Measurements from ENCODE around the gene B4GALNT4. TPM values are rescaled to one million over a fixed set of nuclear protein-coding genes. Genes with fewer than 3 reads are reported as not detected.

The B4GALNT4 gene
- total and polyA plus RNA-seq, 2 of the 13 experiments (the other 11 are each of a cell fraction or from before 2014, with no cell fraction given) = 30.5 to 50.1 TPM

DNA sequence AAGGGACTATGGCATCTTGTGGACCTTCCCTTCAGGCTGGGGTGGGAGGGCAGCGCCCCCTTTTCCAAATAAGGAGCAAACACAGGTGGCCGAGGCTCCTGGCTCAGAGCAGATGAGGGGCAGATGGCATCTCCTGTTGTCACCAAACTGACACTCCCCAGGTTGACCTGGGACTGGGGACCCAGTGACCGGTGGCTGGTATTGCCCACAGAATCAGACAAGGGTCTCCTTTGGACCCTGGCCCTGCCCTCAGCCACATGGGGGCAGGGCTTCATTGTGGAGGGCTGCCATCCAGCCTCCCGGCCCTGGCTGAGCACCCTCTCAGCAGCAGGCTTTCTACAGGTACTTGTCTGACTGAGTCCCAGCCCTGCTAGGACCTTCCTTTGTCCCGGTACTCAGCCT lies 46.3 kb downstream of the B4GALNT4 start:
- in situ Hi-C loops (cut with HindIII; ENCODE audit: extremely low pct_ligation_motif_present, low pct_unique_long_range_greater_than_20kb) (no loop called here), intact Hi-C loops (cut with micrococcal nuclease; ENCODE audit: unreplicated experiment) (no loop called here)
- H3K9ac ChIP-seq (ENCODE audit: insufficient read depth, low read depth, low read length) = no peak overlapping the region
- peak overlapping the region; percentile 67 for H3K4me2 ChIP-seq (ENCODE audit: low read depth, low read length)
- H3K27ac ChIP-seq (ENCODE audit: extremely low read length, insufficient read depth, low read length) = no peak overlapping the region
- H3K27me3 ChIP-seq (ENCODE audit: control insufficient read depth in 1 of 2, insufficient read depth in 2 of 2, low read length in 2 of 2) = peaks cover 2 to 10% of the 10 kb centered on the region in 2 experiments; a peak in 1 of 5 replicates
- no peaks in the 10 kb centered on the region for H3K9me3 ChIP-seq (ENCODE audit: low read length)
- H3K4me1 ChIP-seq (ENCODE audit: insufficient read depth, low read length) = peaks cover 39% of the 10 kb centered on the region
- no peaks in the 10 kb centered on the region for H3K79me2 ChIP-seq (ENCODE audit: insufficient read depth, low read length)
- H3K4me3 ChIP-seq (replicated peaks in 1 of 3; ENCODE audit: insufficient read depth in 1 of 3, low read depth in 2 of 3, low read length in 3 of 3) = peak overlapping the region; percentile 36 to 67 (median 42)
- CTCF ChIA-PET (ENCODE audit: low intra/inter-chr PET ratio, low total read pairs) = no interaction called here
- no peaks in the 10 kb centered on the region for H3K36me3 ChIP-seq (replicated peaks in 1 of 2; ENCODE audit: control insufficient read depth in 1 of 2, insufficient read depth in 2 of 2, low read length in 2 of 2)
- H2AFZ ChIP-seq (ENCODE audit: low read length) = no peak overlapping the region
- ATAC-seq = peak; percentile 38
- FAIRE-seq = no peak
- DNase-seq (ENCODE audit: low spot score) = no peak
- POLR2A ChIA-PET = interaction anchor here (1.5 to 2.8 kb wide), 5 partner anchors 26 to 90 kb away, joined by 6 to 14 read pairs (median 7); partner anchors contain the start of genes ANO9 and RNH1
- BruUV-seq (replicated peaks) = no TSS peak
- WGBS (ENCODE audit: low lambda C conversion rate) = 0% methylated on average over 1 of the region's 5 CpGs
- no peaks in the 10 kb centered on the region for H4K20me1 ChIP-seq (ENCODE audit: insufficient read depth, low read length)
- no peak for TF ChIP-seq GATA4 (IDR thresholded peaks at IDR 0.05; ENCODE audit: borderline replicate concordance, low read depth)
- TF ChIP-seq SRSF4 (IDR thresholded peaks at IDR 0.05; ENCODE audit: low read depth, low read length, poor library complexity, severe bottlenecking) = no peak
- no peak for TF ChIP-seq RORA (CRISPR knock-in tag; IDR thresholded peaks at IDR 0.05)
- TF ChIP-seq ZNF775 (CRISPR knock-in tag; IDR thresholded peaks at IDR 0.05; ENCODE audit: borderline replicate concordance) = no peak
- TF ChIP-seq ZNF33B (CRISPR knock-in tag; IDR thresholded peaks at IDR 0.05) = no peak
- TF ChIP-seq ZNF335 (CRISPR knock-in tag; IDR thresholded peaks at IDR 0.05) = no peak
- TF ChIP-seq, protein P1, sequence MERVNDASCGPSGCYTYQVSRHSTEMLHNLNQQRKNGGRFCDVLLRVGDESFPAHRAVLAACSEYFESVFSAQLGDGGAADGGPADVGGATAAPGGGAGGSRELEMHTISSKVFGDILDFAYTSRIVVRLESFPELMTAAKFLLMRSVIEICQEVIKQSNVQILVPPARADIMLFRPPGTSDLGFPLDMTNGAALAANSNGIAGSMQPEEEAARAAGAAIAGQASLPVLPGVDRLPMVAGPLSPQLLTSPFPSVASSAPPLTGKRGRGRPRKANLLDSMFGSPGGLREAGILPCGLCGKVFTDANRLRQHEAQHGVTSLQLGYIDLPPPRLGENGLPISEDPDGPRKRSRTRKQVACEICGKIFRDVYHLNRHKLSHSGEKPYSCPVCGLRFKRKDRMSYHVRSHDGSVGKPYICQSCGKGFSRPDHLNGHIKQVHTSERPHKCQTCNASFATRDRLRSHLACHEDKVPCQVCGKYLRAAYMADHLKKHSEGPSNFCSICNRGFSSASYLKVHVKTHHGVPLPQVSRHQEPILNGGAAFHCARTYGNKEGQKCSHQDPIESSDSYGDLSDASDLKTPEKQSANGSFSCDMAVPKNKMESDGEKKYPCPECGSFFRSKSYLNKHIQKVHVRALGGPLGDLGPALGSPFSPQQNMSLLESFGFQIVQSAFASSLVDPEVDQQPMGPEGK (CRISPR knock-in tag; IDR thresholded peaks at IDR 0.05) = peak; percentile 9; the same call in 1 of the 2 replicates
- TF ChIP-seq PTBP1 (IDR thresholded peaks at IDR 0.05; ENCODE audit: low read depth, low read length, poor library complexity, severe bottlenecking) = no peak
- no peak for TF ChIP-seq HMGA1 (CRISPR knock-in tag; conservative IDR thresholded peaks at IDR 0.05)
- no peak for TF ChIP-seq ZNF562 (CRISPR knock-in tag; IDR thresholded peaks at IDR 0.05; ENCODE audit: borderline replicate concordance)
- TF ChIP-seq HNF4A (CRISPR knock-in tag; IDR thresholded peaks at IDR 0.05) = peak; percentile 25; the same call in 1 of the 2 replicates
- no peak for TF ChIP-seq ZBTB42 (CRISPR knock-in tag; IDR thresholded peaks at IDR 0.05)
- peak; percentile 22; the same call in 1 of the 2 replicates for TF ChIP-seq HIC2 (CRISPR knock-in tag; IDR thresholded peaks at IDR 0.05; ENCODE audit: low read depth)
- TF ChIP-seq NFKB2 (CRISPR knock-in tag; IDR thresholded peaks at IDR 0.05; ENCODE audit: borderline replicate concordance) = 0 out of 2 replicates have a peak, but pooled peaks have one; percentile 2
- 0 out of 2 replicates have a peak, but pooled peaks have one; percentile 4 for TF ChIP-seq ZNF777 (CRISPR knock-in tag; IDR thresholded peaks at IDR 0.05)
- TF ChIP-seq LCORL (IDR thresholded peaks at IDR 0.05) = no peak
- no peak for TF ChIP-seq LCORL (CRISPR knock-in tag; IDR thresholded peaks at IDR 0.05)
- no peak for TF ChIP-seq NCOA2 (CRISPR knock-in tag; IDR thresholded peaks at IDR 0.05)
- no peak for TF ChIP-seq NFE2 (CRISPR knock-in tag; IDR thresholded peaks at IDR 0.05)
- no peak for TF ChIP-seq SRF (IDR thresholded peaks at IDR 0.05; ENCODE audit: low read depth, low read length)
- no peak for TF ChIP-seq ZNF556 (CRISPR knock-in tag; IDR thresholded peaks at IDR 0.05; ENCODE audit: borderline replicate concordance)
- TF ChIP-seq FOXA1 (IDR thresholded peaks at IDR 0.05) = no peak
- TF ChIP-seq FOXA1 (CRISPR knock-in tag; IDR thresholded peaks at IDR 0.05) = no peak
- TF ChIP-seq CC2D1A (CRISPR knock-in tag; IDR thresholded peaks at IDR 0.05) = no peak
- TF ChIP-seq AGO2 (optimal IDR thresholded peaks at IDR 0.05; ENCODE audit: low read depth, low read length) = no peak
- TF ChIP-seq EED (CRISPR knock-in tag; IDR thresholded peaks at IDR 0.05) = no peak
